ENCODE data around the gene PNPLA7.
"Not testable (repeated sequence)": the region's sequence is repeated elsewhere in the genome, so short reads cannot be mapped to it uniquely, and the experiment has no call there.

Gene PNPLA7

DNA sequence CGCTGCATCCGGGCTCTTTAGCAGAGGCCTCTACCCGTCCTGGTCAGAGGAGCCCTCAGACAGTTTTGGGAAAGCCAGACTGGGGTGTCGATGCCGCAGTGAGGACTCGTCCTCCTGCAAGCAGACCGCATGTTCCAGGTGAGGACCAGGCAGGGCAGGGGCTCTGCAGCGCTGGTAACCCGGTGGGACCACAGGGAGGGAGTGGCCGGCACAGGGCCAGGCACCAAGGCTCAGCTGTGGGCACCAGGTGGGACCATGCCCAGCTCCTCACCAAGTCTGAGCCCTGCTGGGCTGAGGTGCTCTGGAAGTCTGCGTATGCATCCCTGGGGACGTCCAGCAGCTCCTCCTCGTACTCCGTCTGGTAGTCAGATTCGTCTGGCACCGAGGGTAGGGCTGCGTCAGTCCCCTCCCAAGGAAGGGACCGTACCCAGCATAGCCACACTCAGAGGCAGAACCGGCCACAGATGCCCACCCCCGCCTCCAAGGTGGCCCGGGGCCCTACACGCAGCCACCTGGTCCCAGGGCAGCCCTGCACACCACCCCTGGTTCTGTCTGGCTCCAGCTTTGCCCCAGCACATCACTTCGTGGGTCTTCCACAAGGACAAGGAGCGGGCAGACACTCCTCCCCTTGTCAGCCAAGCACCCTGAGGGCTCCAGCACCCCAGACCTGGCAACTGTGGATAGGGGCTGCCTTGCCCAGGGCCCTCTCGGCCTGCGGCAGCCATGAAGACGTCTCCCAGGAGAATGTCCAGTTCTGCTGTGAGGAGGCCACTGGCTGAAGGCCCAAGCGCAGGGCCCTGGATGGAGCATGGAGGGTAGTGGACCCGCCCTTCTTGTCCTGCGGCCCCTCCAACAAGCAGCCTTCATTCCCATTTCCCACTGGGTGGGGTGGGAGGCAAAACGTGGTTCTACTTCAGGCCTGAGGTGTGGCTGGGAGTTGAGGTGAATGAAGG lies 89.6 kb downstream of the PNPLA7 start:
- no peak for DNase-seq (ENCODE audit: low read depth)

DNA sequence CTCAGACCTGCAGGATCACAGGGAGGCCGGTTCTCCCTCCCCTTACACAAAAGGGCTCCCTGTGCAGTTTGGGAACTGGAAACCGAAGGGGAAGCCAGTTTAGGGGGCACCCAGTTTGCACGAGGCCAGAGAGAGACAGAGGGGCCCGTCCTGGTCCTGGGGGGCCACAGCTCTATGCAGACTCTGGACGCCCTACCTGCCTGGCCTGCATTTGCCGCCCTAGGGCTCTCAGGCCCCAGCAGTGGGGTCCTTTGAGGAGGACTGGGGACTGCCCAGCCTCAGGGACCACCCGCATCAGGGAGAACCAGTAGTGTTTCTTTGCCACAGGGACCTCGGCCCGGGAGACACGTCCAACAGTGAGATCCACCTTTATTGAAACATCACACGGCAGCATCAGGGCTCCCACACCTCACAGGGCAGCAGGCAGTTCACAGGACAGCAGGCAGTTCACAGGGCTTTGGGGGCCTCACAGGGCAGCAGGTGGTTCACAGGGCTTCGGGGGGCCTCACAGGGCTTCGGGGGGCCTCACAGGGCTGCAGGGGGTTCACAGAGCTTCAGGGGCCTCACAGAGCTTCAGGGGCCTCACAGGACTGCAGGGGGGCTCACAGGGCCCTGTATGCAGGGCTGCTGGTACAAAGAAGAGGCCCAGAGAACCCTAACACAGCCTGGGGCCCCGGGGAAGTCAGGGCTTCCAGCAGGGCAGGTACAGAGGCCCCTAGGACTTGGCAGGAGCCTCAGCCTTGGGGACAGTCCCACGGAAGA lies 90.4 kb downstream of the PNPLA7 start:
- no peak for DNase-seq (ENCODE audit: low read depth)

- DNase-seq (ENCODE audit: low read depth): peak; percentile 34
These were observed 91.0 kb downstream of the PNPLA7 start, which contains the start of gene NSMF for GRCh38 chr9:137459152-137459600. Gene NSMF, minus strand, starts transcription at chr9:137459334. Its CDS starts 232 bp downstream, at chr9:137459102.

DNA sequence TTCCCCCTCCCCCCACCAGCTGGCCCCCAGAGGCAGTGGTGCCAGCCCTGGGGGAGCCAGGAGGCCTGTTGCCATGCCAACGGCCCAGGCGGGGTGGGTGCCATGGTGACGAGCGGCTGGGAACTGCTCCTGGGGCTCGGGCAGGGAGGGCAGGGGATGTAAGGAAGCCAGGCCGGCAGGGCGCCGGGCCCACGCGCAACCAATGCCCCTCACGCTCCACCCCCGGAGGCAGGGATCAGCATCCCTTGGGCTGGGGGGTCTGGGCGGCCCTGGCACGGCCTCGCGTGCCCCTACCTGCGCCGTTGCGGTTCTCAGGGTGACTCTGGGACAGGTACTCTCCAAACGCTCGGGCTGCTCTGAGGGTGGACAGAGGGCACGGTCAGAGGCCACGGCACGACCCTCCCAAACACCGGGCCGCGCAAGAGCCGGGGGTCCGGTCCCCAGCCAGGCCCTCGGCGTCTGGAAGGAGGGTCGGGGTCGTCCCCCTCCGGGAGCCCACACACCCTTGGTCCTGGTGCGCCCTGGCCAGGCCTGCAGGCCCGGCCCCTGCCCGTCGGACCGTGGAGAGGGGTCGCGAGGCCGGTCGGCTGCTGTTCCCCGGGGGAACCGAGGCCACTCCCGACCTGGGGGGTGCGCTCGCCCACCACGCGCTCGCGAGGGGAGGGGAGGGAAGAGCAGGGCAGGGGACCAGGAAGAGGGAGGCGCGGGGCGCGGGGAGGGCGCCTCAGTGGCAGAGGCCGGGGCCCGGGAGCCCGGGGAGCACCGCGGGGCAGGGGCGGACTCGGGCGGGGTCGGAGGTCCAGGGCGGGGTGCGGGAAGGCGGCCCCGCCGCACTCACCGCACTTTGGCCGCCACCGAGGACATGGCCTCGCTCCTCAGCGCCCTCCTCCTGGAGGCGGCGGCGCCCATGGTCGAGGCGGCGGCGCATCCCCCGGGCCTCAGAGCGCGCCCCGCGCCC lies 91.7 kb downstream of the PNPLA7 start:
- DNase-seq (ENCODE audit: low read depth): no peak

GRCh38 chr9:137457406-137458193 lies 92.6 kb downstream of the PNPLA7 start:
- no peak for DNase-seq (ENCODE audit: low read depth)

- no peak for DNase-seq (ENCODE audit: low read depth)
These were observed 93.3 kb downstream of the PNPLA7 start for GRCh38 chr9:137456864-137457405.

- DNase-seq (ENCODE audit: low read depth): no peak
These were observed 93.9 kb downstream of the PNPLA7 start for GRCh38 chr9:137456061-137456863.

- DNase-seq (ENCODE audit: low read depth): no peak
These were observed 94.7 kb downstream of the PNPLA7 start for GRCh38 chr9:137455359-137455991.

DNA sequence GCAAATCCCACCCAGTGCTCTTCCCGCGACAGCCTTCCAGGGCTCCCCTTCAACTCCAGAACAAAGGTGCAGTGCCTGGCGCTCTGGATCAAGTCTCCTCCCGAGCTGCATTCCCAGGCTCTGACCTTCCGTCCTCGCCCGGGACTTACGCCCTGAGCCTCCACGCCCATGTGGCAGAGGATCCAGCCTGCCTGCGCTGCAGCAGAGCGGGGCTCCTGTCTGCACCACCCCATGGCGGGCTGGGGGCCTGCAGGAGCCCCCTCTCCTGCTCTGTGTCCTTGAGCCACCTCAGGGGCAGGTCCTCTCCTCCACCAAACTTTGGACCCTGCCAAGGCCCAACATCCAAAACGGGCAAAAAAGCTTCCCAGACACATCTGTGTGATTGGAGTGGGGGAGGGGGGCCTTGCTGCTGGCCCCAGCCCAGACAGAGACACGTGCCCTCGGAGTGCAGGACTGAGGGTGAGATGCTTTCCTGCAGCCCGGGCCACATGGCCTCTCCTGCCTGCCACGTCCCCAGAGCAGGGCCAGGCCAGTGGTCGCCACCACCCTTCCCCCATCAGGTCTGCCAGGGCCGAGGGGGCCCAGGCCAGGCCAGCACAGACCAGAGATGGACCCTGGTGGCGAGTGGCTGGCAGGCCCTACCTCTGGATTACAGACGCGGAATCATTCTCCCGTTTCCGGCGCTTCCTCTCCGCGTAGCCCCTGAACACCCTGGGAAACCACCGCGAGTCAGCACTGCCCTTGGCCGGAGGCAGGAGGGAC lies 95.4 kb downstream of the PNPLA7 start:
- DNase-seq (ENCODE audit: low read depth): no peak

GRCh38 chr9:137454145-137454596 lies 96.0 kb downstream of the PNPLA7 start:
- DNase-seq (ENCODE audit: low read depth): no peak

DNA sequence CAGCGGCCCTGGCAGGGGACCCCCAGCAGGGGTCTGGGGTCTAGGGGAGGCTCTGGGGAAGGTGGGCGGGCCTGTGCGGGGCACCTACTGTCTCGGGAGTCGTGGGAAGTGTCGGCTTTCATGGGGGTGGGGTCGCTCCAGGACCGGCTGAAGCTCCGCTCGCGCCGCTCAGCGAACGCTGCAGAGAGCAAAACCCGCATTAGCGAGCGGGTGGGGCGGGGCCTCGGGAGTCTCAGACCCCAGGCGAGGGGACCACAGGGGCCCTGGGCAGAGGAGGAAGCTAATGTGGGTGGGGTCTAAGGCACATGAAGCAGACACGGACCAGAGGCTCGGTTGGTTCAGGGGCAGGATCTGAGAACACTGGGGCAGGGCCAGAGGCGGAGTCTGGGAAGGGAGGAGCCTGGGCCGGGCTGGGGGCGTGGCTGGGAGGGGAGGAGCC lies 96.5 kb downstream of the PNPLA7 start:
- no peak for DNase-seq (ENCODE audit: low read depth)

DNA sequence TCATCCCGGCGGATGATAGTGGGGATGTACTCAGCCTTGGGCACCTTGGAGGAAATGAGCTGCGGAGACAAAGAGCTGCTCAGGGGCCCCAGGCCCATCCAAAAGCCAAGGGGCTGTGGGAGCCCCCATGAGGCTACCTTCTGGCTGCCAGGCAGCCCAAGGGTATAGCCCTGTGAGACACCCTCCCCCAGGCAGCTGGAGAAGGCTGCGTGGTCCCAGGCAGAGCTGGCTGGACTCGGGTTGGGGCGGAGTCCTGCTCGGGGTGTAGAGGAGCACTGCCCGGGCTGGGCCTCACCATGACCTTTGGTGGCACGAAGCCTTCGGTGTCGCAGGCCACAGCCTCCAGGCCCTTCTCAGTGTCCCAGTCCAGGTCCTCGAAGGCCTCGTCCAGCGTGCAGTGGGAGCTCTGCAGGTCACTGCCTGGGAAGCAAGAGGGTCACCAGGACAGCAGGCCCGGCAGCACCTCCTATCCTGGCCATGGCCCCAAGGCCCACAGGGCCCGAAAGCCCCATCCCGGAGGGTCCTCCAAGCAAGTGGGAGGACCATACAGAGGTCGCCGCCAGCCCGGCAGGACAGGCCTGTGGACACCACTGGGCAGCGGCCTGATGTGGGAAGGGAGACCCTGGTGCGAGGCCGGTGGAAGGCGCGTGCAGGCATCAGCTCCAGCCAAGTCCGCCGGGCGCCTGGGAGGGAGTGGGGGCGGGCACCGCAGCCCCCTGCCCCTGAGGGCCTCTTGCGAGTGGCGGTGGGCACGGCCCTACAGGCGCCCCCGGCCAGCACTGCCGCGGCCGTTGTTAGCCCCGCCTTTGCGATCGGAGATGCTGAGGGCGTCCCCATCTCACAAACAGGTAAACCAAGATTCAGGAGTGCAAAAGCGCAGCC lies 97.2 kb downstream of the PNPLA7 start:
- no peak for DNase-seq (ENCODE audit: low read depth)

DNA sequence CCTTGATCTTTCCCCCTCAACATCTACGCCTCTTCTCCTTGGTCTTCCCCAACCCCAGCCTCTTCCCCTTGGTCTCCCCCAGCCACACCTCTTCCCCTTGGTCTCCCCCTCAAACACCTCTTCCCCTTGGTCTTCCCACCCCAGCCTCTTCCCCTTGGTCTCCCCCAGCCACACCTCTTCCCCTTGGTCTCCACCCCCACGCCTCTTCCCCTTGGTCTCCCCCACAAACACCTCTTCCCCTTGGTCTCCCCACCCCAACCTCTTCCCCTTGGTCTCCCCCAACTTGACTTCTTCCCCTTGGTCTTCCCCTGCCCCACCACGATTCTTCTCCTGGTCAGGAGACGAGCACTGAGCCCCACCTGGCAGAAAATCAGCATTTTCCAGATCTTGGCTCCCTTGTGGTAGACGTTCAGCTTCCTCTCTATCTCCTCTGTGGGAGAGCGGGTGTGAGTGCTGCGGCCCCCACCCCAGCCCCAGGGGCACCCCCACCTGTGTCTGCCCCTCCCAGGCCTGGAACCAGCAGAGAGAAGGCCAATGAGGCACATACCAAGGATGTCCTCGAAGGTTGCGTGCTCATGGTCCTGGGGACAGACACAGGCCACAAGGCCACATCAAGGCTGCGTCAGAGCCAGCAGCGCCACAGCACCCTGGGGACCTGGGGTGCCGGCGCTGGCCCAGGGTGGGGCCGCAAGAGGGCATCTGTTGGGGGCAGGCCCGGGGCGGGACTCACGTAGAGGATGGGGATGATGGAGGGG lies 98.0 kb downstream of the PNPLA7 start:
- no peak for DNase-seq (ENCODE audit: low read depth)

DNA sequence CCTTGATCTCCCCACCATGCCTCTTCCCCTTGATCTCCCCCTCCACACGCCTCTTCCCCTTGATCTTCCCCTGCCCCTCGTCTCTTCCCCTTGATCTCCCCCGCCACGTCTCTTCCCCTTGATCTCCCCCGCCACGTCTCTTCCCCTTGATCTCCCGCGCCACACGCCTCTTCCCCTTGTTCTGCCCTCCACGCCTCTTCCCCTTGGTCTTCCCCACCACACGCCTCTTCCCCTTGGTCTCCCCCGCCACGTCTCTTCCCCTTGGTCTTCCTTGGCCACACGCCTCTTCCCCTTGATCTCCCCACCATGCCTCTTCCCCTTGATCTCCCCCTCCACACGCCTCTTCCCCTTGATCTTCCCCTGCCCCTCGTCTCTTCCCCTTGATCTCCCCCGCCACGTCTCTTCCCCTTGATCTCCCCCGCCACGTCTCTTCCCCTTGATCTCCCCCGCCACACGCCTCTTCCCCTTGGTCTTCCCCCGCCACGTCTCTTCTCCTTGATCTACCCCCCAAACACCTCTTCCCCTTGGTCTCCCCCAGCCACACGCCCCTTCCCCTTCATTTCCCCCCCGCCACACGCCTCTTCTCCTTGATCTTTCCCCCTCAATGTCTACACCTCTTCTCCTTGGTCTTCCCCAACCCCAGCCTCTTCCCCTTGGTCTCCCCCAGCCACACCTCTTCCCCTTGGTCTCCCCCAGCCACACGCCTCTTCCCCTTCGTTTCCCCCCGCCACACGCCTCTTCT lies 98.8 kb downstream of the PNPLA7 start:
- not testable (repeated sequence) for DNase-seq (ENCODE audit: low read depth)

DNA sequence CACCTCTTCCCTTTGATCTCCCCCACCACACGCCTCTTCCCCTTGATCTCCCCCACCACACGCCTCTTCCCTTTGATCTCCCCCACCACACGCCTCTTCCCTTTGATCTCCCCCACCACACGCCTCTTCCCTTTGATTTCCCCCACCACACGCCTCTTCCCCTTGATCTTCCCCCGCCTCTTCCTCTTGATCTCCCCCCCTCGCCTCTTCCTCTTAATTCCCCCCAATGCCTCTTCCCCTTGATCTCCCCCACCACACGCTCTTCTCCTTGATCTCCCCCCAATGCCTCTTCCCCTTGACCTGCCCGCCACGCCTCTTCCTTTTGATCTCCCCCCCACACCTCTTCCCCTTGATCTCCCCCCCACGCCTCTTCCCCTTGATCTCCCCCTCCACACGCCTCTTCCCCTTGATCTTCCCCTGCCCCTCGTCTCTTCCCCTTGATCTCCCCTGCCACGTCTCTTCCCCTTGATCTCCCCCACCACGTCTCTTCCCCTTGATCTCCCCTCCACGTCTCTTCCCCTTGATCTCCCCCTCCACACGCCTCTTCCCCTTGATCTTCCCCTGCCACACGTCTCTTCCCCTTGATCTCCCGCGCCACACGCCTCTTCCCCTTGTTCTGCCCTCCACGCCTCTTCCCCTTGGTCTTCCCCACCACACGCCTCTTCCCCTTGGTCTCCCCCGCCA lies 99.5 kb downstream of the PNPLA7 start:
- DNase-seq (ENCODE audit: low read depth): not testable (repeated sequence)
